HG03521 (cell line): Measurements from ENCODE around the gene FKBP1A.

Experiments
- ATAC-seq: cut with Tn5 transposase; IDR thresholded peaks from one replicate; pipeline ENCODE4 v1.9.1; 2021; ENCODE audit warnings: mild to moderate bottlenecking, moderate library complexity; ENCODE audit not compliant: unreplicated experiment

FKBP1A gene

GRCh38 chr20:1392693-1393506, at the start of gene FKBP1A:
Gene FKBP1A, minus strand, starts transcription at chr20:1393054. Its CDS starts 56 bp downstream, at chr20:1392998.
- ATAC-seq: peak; percentile 91

- no peak for ATAC-seq
Observed at GRCh38 chr20:1442304-1442703, 49.5 kb upstream of the FKBP1A start.

- no peak for ATAC-seq
Observed at GRCh38 chr20:1441133-1441532, 48.3 kb upstream of the FKBP1A start.

DNA sequence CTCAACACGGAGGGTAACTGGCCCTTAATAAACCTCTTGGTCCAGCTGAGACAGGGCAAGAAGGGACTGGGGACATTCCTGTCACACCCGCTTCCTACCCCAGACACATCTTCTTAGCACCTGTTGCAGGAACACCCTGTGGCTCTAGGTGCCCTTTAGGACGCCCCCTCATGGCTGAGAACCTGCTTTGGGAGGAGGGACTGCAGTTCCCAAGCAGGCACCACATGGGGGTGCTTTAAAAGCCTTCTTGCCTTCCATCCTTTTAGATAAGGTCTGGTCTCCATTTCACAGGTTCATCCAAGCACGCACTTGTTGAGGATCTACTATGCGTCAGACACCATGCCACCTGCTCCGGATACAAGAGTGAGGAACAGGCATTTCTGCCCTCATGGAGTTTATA, 47.2 kb upstream of the FKBP1A start:
- ATAC-seq: no peak

- ATAC-seq: no peak
Observed at GRCh38 chr20:1438361-1438760, 45.5 kb upstream of the FKBP1A start.

DNA sequence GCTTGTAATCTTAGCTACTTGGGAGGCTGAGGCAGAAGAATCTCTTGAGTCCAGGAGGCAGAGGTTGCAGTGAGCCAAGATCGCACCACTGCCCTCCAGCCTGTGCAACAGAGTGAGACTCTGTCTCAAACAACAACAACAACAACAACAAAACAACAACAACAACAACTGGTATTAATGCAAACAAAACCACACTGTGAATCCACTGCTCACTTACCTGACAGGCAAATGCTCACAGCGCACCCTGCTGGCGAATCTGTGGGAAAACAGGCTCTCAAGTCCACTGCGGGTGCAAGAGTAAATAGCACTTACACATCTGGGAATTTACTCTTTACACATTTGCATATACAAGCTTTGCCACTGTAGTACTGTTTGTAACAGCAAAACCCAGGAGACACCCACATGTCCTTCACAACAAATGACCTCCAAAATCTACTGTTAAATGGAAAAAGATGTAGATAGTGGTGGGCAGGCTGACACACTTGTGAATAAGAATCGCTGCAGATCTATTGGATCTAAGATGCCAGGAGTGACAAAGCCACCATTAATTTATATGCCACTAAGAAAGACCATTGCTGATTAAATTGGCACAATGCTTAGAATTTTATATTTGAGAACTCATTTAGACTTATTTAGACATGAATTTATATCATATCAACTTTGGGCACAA, 44.5 kb upstream of the FKBP1A start:
- no peak for ATAC-seq

DNA sequence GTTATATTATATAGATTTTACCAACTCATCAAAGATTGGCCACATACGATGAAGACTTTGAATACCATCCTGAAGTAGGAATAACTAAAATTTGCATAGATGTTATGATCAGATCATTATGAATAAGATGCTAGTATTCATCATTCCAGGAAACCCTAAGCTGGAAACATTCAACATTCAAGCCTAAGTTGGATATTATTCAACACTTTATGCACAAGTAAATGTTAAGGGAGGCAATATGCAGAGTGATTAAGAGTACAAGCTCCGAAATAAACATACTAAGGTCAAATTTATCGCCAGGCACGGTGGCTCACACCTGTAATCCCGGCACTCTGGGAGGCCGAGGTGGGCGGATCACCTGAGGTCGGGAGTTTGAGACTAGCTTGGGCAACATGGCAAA, 43.4 kb upstream of the FKBP1A start:
- ATAC-seq: no peak

- ATAC-seq: no peak
Observed at GRCh38 chr20:1435337-1435699, 42.5 kb upstream of the FKBP1A start.

DNA sequence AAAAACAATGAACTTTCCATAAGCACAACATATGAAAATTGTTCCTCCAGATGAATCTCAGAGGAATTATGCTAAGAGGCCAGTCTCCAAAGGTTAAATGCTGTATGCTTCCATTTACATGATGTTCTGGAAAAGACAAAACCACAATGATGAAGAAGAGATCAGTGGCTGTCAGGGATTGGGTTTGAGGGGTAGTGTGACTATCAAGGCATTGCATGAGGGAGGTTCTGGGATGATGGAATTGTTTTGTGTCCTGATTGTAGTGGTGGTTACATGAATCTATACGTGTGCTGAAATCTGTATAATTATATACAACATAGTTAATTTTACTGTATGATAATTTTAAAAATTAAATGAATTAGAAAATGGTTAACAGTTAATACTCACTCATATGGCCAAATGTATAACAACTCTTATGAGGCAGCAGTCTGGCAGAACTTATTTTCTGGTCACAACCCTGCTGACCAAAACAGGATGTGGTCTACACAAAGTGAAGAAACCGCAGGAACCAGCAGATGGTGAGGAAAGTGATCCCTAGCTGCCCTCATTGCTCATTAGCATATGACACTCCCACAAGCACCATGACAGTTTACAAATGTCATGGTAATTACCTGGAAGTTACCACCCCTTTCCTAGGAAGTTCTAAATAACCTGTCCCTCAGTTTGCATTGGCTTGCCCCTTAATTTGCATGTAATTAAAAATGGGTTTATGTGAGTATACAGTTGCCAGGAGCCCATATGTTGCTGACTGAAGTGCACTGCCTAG, 41.9 kb upstream of the FKBP1A start:
- peak; percentile 85 for ATAC-seq

DNA sequence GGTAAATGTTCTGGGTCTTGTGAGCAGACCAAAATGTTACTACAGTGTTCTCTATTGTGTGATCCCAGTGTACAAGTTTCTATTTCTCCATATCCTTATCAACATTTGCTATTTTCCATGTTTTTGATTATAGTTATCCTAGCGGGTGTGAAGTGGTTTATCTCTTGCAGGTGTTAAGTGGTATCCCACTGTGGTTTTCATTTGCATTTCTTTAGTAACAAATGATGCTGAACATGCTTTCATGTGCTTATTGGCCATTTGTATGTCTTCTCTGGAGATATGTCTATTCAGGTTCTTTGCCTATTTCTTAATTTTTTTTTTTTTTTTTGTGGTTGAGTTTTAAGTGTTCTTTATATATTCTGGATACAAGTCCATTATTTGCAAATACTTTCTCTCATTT, 38.3 kb upstream of the FKBP1A start:
- no peak for ATAC-seq

DNA sequence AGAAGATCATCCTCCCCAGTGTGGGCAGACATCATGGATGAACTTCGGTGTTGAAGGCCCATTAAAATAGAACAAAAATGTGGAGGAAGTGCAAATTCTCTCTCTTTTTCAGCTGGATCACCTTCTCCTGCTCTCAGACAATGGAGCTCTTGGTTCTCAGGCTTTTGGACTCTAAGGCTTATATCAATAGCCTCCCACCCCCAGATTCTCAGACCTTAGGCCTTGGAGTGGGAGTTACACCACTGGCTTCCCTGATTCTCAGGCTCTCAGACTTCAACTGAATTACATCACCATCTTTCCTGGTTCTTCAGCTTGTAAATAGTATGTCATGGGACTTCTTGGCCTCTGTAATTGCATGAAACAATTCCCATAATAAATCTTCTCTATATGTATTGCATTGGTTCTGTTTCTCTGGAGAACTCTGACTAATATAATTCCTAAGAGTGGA, 37.2 kb upstream of the FKBP1A start:
- no peak for ATAC-seq

DNA sequence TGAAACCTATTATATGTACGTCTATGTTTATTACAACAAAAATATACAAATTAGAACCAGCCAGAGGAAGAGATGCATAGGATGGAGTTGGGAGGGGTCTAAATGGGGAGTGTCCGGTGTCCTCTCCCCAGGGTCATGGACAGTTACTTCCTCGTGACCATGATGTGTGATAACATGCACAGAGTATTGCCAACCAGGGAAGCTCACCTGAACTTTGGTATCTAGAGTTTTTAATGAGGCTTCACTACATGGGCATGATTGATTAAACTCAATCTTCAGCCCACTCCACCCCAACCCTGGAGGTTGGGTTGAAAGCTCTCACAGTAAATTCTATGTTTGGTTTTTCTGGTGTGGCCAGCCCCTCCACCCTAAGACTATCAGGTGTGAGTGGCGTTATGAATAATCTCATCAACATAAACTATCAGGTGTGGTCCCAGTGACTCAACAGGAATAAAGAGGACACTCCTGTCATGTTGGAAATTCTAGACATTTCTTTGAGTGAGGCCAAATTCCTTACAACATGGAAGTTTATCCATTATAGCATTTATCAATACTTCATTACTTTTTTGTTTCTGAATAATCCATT, 36.4 kb upstream of the FKBP1A start:
- no peak for ATAC-seq

DNA sequence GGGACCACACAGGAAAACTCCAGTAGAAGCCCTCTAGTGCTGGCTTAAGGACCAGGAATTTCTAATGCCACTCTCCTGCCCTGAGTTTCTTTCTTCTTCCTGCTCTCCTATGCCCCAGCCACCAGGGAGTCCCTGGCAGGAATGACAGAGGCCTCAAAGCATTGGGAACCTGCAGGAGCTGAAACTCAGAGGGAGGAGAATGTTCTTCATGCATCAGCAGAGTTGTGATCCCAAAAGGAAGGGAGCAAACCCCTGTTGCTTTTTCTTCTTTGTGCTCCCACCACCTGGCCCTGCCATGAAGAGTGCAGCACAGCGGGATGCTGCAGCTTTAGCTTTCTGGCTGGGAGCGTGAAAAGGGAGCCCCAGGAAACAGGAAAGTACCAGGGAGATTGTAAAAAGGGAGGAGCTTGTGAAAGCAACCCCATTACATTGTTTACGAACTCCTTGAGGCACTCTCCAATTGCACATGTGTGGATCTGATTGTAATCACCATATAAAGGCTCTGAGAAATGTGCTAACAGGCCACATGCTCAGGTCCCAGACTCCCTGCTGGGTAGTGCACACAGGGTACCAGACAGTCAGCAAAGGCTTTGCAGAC, 34.7 kb upstream of the FKBP1A start:
- no peak for ATAC-seq

GRCh38 chr20:1426231-1426849, 33.5 kb upstream of the FKBP1A start:
- no peak for ATAC-seq

GRCh38 chr20:1424336-1424735, 31.5 kb upstream of the FKBP1A start:
- no peak for ATAC-seq

DNA sequence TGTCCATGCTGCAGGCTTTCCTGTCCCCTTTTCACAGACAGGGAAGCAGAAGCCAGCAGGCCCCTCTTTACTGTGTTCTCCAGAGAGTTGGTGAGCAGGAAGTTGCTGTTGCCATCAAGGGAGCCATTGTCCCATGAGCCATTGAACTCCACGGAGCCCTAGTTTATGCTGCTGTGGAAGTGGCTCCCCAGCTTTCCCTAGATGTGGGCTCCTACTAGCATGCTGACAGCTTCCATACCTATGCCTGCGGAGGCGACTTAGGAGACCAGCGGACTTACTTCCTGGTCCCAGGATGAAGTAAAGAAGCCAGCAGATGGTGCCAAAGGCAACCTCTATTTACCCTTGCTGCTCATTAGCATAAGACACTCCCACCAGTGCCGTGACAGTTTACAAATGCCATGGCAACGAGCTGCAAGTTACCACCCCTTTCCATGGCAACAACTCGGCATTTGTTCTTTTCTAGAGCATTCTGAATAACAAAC, 30.8 kb upstream of the FKBP1A start:
- ATAC-seq: no peak

- ATAC-seq: no peak
Observed at GRCh38 chr20:1423206-1423605, 30.4 kb upstream of the FKBP1A start.

GRCh38 chr20:1422753-1423152, 29.9 kb upstream of the FKBP1A start:
- no peak for ATAC-seq

- ATAC-seq: no peak
Observed at GRCh38 chr20:1420066-1420465, 27.2 kb upstream of the FKBP1A start.

- ATAC-seq: no peak
Observed at GRCh38 chr20:1418350-1418749, 25.5 kb upstream of the FKBP1A start.
